Measurements from ENCODE around the gene PROK2. TPM values are rescaled to one million over a fixed set of nuclear protein-coding genes. Genes with fewer than 3 reads are reported as not detected.

The PROK2 gene
- total and polyA plus RNA-seq, 2 donors (not counting 1 experiment from before 2014, with no cell fraction given): 0.06 TPM; not detected in 1

- H3K9me3 ChIP-seq (ENCODE audit: control extremely low read depth in 1 of 3, control insufficient read depth in 2 of 3, insufficient read depth in 1 of 3, low read length in 2 of 3): no peaks in the 10 kb centered on the region
- CTCF ChIA-PET: no interaction called here
- no peak overlapping the region for H3K27ac ChIP-seq (ENCODE audit: low read length in 2 of 2)
- H4K20me1 ChIP-seq (ENCODE audit: control insufficient read depth, insufficient read depth, low read length, poor library complexity, severe bottlenecking): no peaks in the 10 kb centered on the region
- peaks cover 0 to 22% (median 16%) of the 10 kb centered on the region in 4 experiments for H3K27me3 ChIP-seq (replicated peaks in 1 of 4; ENCODE audit: control extremely low read depth in 1 of 4, control insufficient read depth in 3 of 4, insufficient read depth in 4 of 4, low read length in 3 of 4)
- no peak for TF ChIP-seq CTCF (IDR thresholded peaks at IDR 0.05)
- no peak for TF ChIP-seq EZH2 (IDR thresholded peaks at IDR 0.05; ENCODE audit: borderline replicate concordance, insufficient read depth, low read depth, low read length, poor library complexity, severe bottlenecking)
- intact Hi-C loops (cut with micrococcal nuclease): no loop called here
- no peaks in the 10 kb centered on the region for H3K36me3 ChIP-seq (replicated peaks in 1 of 2; ENCODE audit: control extremely low read depth in 1 of 2, control insufficient read depth in 1 of 2, extremely low read depth in 1 of 2, insufficient read depth in 2 of 2, low read length in 1 of 2)
- Mint-ChIP-seq H3K27me3 (peaks cover 69% of the 10 kb centered on the region), H3K4me3 (peak overlapping the region; percentile 81), H3K4me1 (peaks cover 19% of the 10 kb centered on the region), H3K9me3 (ENCODE audit: insufficient read depth) (no peaks in the 10 kb centered on the region), H3K27ac (no peak overlapping the region)
- H3K4me2 ChIP-seq (replicated peaks; ENCODE audit: low read depth, low read length, poor library complexity, severe bottlenecking): peak overlapping the region; percentile 64
- DNase-seq (no peak), ATAC-seq (ENCODE audit: low read depth) (no peak)
- WGBS (ENCODE audit: insufficient coverage): 12% methylated on average over 15 of the region's 28 CpGs
- peaks cover 12 to 14% of the 10 kb centered on the region in 2 donors for H3K4me1 ChIP-seq (ENCODE audit: control insufficient read depth in 2 of 2, insufficient read depth in 2 of 2, low read length in 2 of 2)
- peak overlapping the region in 1 of 5 experiments; percentile 33 for H3K4me3 ChIP-seq (ENCODE audit: control extremely low read depth in 1 of 5, extremely low read depth in 1 of 5, insufficient read depth in 1 of 5, low read depth in 2 of 5, low read length in 4 of 5)
- H3K79me2 ChIP-seq (ENCODE audit: control insufficient read depth, insufficient read depth, low read length): no peaks in the 10 kb centered on the region
- POLR2A ChIA-PET: no interaction called here
- no peak overlapping the region for H3K9ac ChIP-seq (ENCODE audit: low read length)
- H2AFZ ChIP-seq (ENCODE audit: insufficient read depth, low read depth, low read length, poor library complexity, severe bottlenecking): peak overlapping the region; percentile 28
Observed at GRCh38 chr3:71785532-71786216, 726 bp upstream of the PROK2 start.

GRCh38 chr3:71784201-71784913, 591 bp downstream of the PROK2 start:
- WGBS (ENCODE audit: insufficient coverage): 6% methylated on average over 22 of the region's 23 CpGs
- no peaks in the 10 kb centered on the region for H3K9me3 Mint-ChIP-seq (ENCODE audit: insufficient read depth)
- peaks cover 66% of the 10 kb centered on the region for H3K27me3 Mint-ChIP-seq
- Histone ChIP-seq H3K4me1 (ENCODE audit: control insufficient read depth in 2 of 2, insufficient read depth in 2 of 2, low read length in 2 of 2) (peaks cover 12 to 14% of the 10 kb centered on the region in 2 donors), H3K4me2 (replicated peaks; ENCODE audit: low read depth, low read length, poor library complexity, severe bottlenecking) (peak overlapping the region; percentile 64), H3K9me3 (ENCODE audit: control extremely low read depth in 1 of 3, control insufficient read depth in 2 of 3, insufficient read depth in 1 of 3, low read length in 2 of 3) (no peaks in the 10 kb centered on the region), H3K27me3 (replicated peaks in 1 of 4; ENCODE audit: control extremely low read depth in 1 of 4, control insufficient read depth in 3 of 4, insufficient read depth in 4 of 4, low read length in 3 of 4) (peaks cover 0 to 22% (median 19%) of the 10 kb centered on the region in 4 experiments), H4K20me1 (ENCODE audit: control insufficient read depth, insufficient read depth, low read length, poor library complexity, severe bottlenecking) (no peaks in the 10 kb centered on the region), H3K4me3 (ENCODE audit: control extremely low read depth in 1 of 5, extremely low read depth in 1 of 5, insufficient read depth in 1 of 5, low read depth in 2 of 5, low read length in 4 of 5) (peak overlapping the region in 1 of 5 experiments; percentile 84), H3K36me3 (replicated peaks in 1 of 2; ENCODE audit: control extremely low read depth in 1 of 2, control insufficient read depth in 1 of 2, extremely low read depth in 1 of 2, insufficient read depth in 2 of 2, low read length in 1 of 2) (no peaks in the 10 kb centered on the region), H3K9ac (ENCODE audit: low read length) (no peak overlapping the region), H3K79me2 (ENCODE audit: control insufficient read depth, insufficient read depth, low read length) (no peaks in the 10 kb centered on the region), H2AFZ (ENCODE audit: insufficient read depth, low read depth, low read length, poor library complexity, severe bottlenecking) (no peak overlapping the region), H3K27ac (ENCODE audit: low read length in 2 of 2) (no peak overlapping the region)
- no peak for ATAC-seq (ENCODE audit: low read depth)
- intact Hi-C loops (cut with micrococcal nuclease): no loop called here
- H3K27ac Mint-ChIP-seq: no peak overlapping the region
- ChIA-PET POLR2A (no interaction called here), CTCF (interaction anchor here (1.3 kb wide), 1 partner anchor 54 kb away, joined by 5 read pairs; no protein-coding TSS in a partner anchor)
- peaks cover 19% of the 10 kb centered on the region for H3K4me1 Mint-ChIP-seq
- TF ChIP-seq CTCF (IDR thresholded peaks at IDR 0.05): no peak
- TF ChIP-seq EZH2 (IDR thresholded peaks at IDR 0.05; ENCODE audit: borderline replicate concordance, insufficient read depth, low read depth, low read length, poor library complexity, severe bottlenecking): no peak
- H3K4me3 Mint-ChIP-seq: peak overlapping the region; percentile 67
- peak; percentile 15 for DNase-seq

All from B cell (primary cell).